Measurements from ENCODE around the gene MROH2A. TPM values are rescaled to one million over a fixed set of nuclear protein-coding genes. Genes with fewer than 3 reads are reported as not detected.

The MROH2A gene
- total RNA-seq, 2 experiments from 2014 or later = not detected

- ATAC-seq = no peak
- CTCF ChIA-PET = interaction anchor here (0.8 to 2.5 kb wide), 2 partner anchors 19 to 22 kb away, joined by 3 to 8 read pairs; no protein-coding TSS in a partner anchor
- POLR2A ChIA-PET = interaction anchor here (1.0 to 1.4 kb wide), 2 partner anchors 16 to 424 kb away, joined by 3 to 4 read pairs; partner anchors contain the start of gene HJURP
- intact Hi-C loops (cut with micrococcal nuclease) = no loop called here
- Mint-ChIP-seq H3K9me3 (no peaks in the 10 kb centered on the region), H3K4me1 (ENCODE audit: low read depth) (peaks cover 11% of the 10 kb centered on the region), H3K27me3 (no peaks in the 10 kb centered on the region), H3K4me3 (no peak overlapping the region), H3K36me3 (ENCODE audit: low read depth) (peaks cover 88% of the 10 kb centered on the region), H3K27ac (no peak overlapping the region)
- no peak for DNase-seq
- no peak for TF ChIP-seq CTCF (IDR thresholded peaks at IDR 0.05)
Measured at GRCh38 chr2:233838726-233839446, 60.8 kb downstream of the MROH2A start.

- CTCF ChIA-PET = interaction anchor here (2.5 kb wide), 1 partner anchor 19 kb away, joined by 8 read pairs; no protein-coding TSS in a partner anchor
- POLR2A ChIA-PET = interaction anchor here (1.0 to 1.4 kb wide), 2 partner anchors 15 to 425 kb away, joined by 3 to 4 read pairs; partner anchors contain the start of gene HJURP
- TF ChIP-seq CTCF (IDR thresholded peaks at IDR 0.05) = no peak
Measured at GRCh38 chr2:233839447-233839820, 61.3 kb downstream of the MROH2A start.

GRCh38 chr2:233840520-233840919 lies 62.4 kb downstream of the MROH2A start:
- H3K4me1 Mint-ChIP-seq (ENCODE audit: low read depth) = peaks cover 11% of the 10 kb centered on the region
- no peak overlapping the region for H3K4me3 Mint-ChIP-seq
- no peak for DNase-seq
- peaks cover 94% of the 10 kb centered on the region for H3K36me3 Mint-ChIP-seq (ENCODE audit: low read depth)
- no peak overlapping the region for H3K27ac Mint-ChIP-seq
- no peak for ATAC-seq
- intact Hi-C loops (cut with micrococcal nuclease) = no loop called here
- CTCF ChIA-PET = interaction anchor here (1.1 kb wide), 1 partner anchor 17 kb away, joined by 3 read pairs; no protein-coding TSS in a partner anchor
- TF ChIP-seq CTCF (IDR thresholded peaks at IDR 0.05) = no peak
- no peaks in the 10 kb centered on the region for H3K9me3 Mint-ChIP-seq
- no peaks in the 10 kb centered on the region for H3K27me3 Mint-ChIP-seq
- POLR2A ChIA-PET = no interaction called here

More at GRCh38 chr2:233839447-233839820, 61.3 kb downstream of the MROH2A start:
- H3K4me3 Mint-ChIP-seq = no peak overlapping the region
- peaks cover 11% of the 10 kb centered on the region for H3K4me1 Mint-ChIP-seq (ENCODE audit: low read depth)
- ATAC-seq = no peak
- intact Hi-C loops (cut with micrococcal nuclease) = no loop called here
- no peak overlapping the region for H3K27ac Mint-ChIP-seq
- no peak for DNase-seq
- no peaks in the 10 kb centered on the region for H3K9me3 Mint-ChIP-seq
- peaks cover 93% of the 10 kb centered on the region for H3K36me3 Mint-ChIP-seq (ENCODE audit: low read depth)
- no peaks in the 10 kb centered on the region for H3K27me3 Mint-ChIP-seq

- TF ChIP-seq CTCF (IDR thresholded peaks at IDR 0.05) = no peak
- POLR2A ChIA-PET = no interaction called here
- H3K4me3 Mint-ChIP-seq = no peak overlapping the region
Measured at GRCh38 chr2:233841183-233841582, 63.1 kb downstream of the MROH2A start.

More at GRCh38 chr2:233841183-233841582, 63.1 kb downstream of the MROH2A start:
- ATAC-seq = no peak
- CTCF ChIA-PET = interaction anchor here (1.1 kb wide), 1 partner anchor 16 kb away, joined by 3 read pairs; no protein-coding TSS in a partner anchor
- H3K36me3 Mint-ChIP-seq (ENCODE audit: low read depth) = peaks cover 93% of the 10 kb centered on the region
- no peak overlapping the region for H3K27ac Mint-ChIP-seq
- H3K4me1 Mint-ChIP-seq (ENCODE audit: low read depth) = peaks cover 11% of the 10 kb centered on the region
- no peaks in the 10 kb centered on the region for H3K27me3 Mint-ChIP-seq
- no peaks in the 10 kb centered on the region for H3K9me3 Mint-ChIP-seq
- intact Hi-C loops (cut with micrococcal nuclease) = no loop called here
- DNase-seq = no peak

All from activated CD8-positive, alpha-beta T cell treated with anti-CD3 and anti-CD28 coated beads for 36 hours (primary cell).